ENCODE measurements around the gene TCF4. TPM values are rescaled to one million over a fixed set of nuclear protein-coding genes. Genes with fewer than 3 reads are reported as not detected.

Gene TCF4
- total RNA-seq, 1 experiment from 2014 or later, result 0.42 TPM

GRCh38 chr18:55234366-55235093 lies 353.5 kb downstream of the TCF4 start:
- DNase-seq (ENCODE audit: low read depth, low spot score) (peak; percentile 48), ATAC-seq (peak; percentile 98)
- Histone ChIP-seq H3K27ac (ENCODE audit: low read depth, low read length) (no peak overlapping the region), H2AFZ (ENCODE audit: low read depth, low read length, poor library complexity, severe bottlenecking) (peak overlapping the region; percentile 52), H3K4me1 (ENCODE audit: control insufficient read depth in 1 of 2, insufficient read depth in 2 of 2, low read length in 2 of 2) (no peaks in the 10 kb centered on the region), H3K36me3 (ENCODE audit: control insufficient read depth in 1 of 2, insufficient read depth in 2 of 2, low read length in 2 of 2) (no peaks in the 10 kb centered on the region), H3K4me3 (replicated peaks in 1 of 2; ENCODE audit: low read depth in 1 of 2, low read length in 2 of 2) (no peak overlapping the region), H3K9me3 (ENCODE audit: control insufficient read depth in 1 of 2, insufficient read depth in 1 of 2, low read depth in 1 of 2, low read length in 2 of 2) (no peaks in the 10 kb centered on the region), H3K79me2 (ENCODE audit: insufficient read depth, low read length) (no peaks in the 10 kb centered on the region), H4K20me1 (ENCODE audit: insufficient read depth) (no peaks in the 10 kb centered on the region), H3K4me2 (ENCODE audit: low read length) (no peak overlapping the region; the same call in 1 of the 2 replicates), H3K9me2 (ENCODE audit: insufficient read depth) (no peaks in the 10 kb centered on the region), H3K27me3 (ENCODE audit: insufficient read depth, low read length) (0 out of 2 replicates have a peak, but pooled peaks cover 5% of the 10 kb centered on the region), H3K9ac (ENCODE audit: low read length) (no peak overlapping the region)
- no TSS peak for BruUV-seq (replicated peaks)
- ChIA-PET CTCF (interaction anchor here (0.6 to 1.6 kb wide), 6 partner anchors 11 to 1343 kb away, joined by 3 to 8 read pairs (median 4); no protein-coding TSS in a partner anchor), POLR2A (no interaction called here), RAD21 (ENCODE audit: low non-redundant PET in 1 of 2, low total read pairs in 2 of 2, uncharacterized antibody in 2 of 2, unreplicated experiment in 2 of 2) (interaction anchor here in 1 of 2 experiments (1.1 to 1.2 kb wide), 2 partner anchors 10 to 1330 kb away, joined by 3 read pairs; no protein-coding TSS in a partner anchor)
- intact Hi-C loops (cut with micrococcal nuclease), result loop anchor here (1.0 to 5.0 kb wide), 3 partner anchors 41 to 1342 kb away; no protein-coding TSS in a partner anchor
- TF ChIP-seq YY1 (IDR thresholded peaks at IDR 0.05; ENCODE audit: extremely low read depth, insufficient replicate concordance, low read depth, low read length) (peak; percentile 29), RAD21 (IDR thresholded peaks at IDR 0.05; ENCODE audit: low read depth) (peak; percentile 79), POLR2A (IDR thresholded peaks at IDR 0.05; ENCODE audit: borderline replicate concordance, extremely low read depth, insufficient read depth, insufficient read length) (no peak), CTCF (IDR thresholded peaks at IDR 0.05 in 2 of 3, conservative IDR thresholded peaks at IDR 0.05 in 1 of 3; ENCODE audit: borderline replicate concordance in 1 of 3, insufficient read depth in 1 of 3, low read depth in 2 of 3, low read length in 2 of 3) (peak; percentile 46 to 87 (median 78); a peak in 5 of 6 replicates)

- Histone ChIP-seq H3K4me1 (ENCODE audit: control insufficient read depth in 1 of 2, insufficient read depth in 2 of 2, low read length in 2 of 2) (no peaks in the 10 kb centered on the region), H2AFZ (ENCODE audit: low read depth, low read length, poor library complexity, severe bottlenecking) (no peak overlapping the region), H3K9me2 (ENCODE audit: insufficient read depth) (no peaks in the 10 kb centered on the region), H3K4me2 (ENCODE audit: low read length) (no peak overlapping the region), H3K9ac (ENCODE audit: low read length) (no peak overlapping the region), H3K9me3 (ENCODE audit: control insufficient read depth in 1 of 2, insufficient read depth in 1 of 2, low read depth in 1 of 2, low read length in 2 of 2) (no peaks in the 10 kb centered on the region), H3K36me3 (ENCODE audit: control insufficient read depth in 1 of 2, insufficient read depth in 2 of 2, low read length in 2 of 2) (no peaks in the 10 kb centered on the region), H3K4me3 (replicated peaks in 1 of 2; ENCODE audit: low read depth in 1 of 2, low read length in 2 of 2) (no peak overlapping the region), H3K27me3 (ENCODE audit: insufficient read depth, low read length) (0 out of 2 replicates have a peak, but pooled peaks cover 4% of the 10 kb centered on the region), H3K79me2 (ENCODE audit: insufficient read depth, low read length) (no peaks in the 10 kb centered on the region), H3K27ac (ENCODE audit: low read depth, low read length) (no peak overlapping the region), H4K20me1 (ENCODE audit: insufficient read depth) (no peaks in the 10 kb centered on the region)
- intact Hi-C loops (cut with micrococcal nuclease), result loop anchor here (1.0 to 5.0 kb wide), 3 partner anchors 41 to 1342 kb away; no protein-coding TSS in a partner anchor
- no peak for ATAC-seq
- POLR2A ChIA-PET, result no interaction called here
- TF ChIP-seq REST (IDR thresholded peaks at IDR 0.05; ENCODE audit: low read depth) (no peak), EZH2 (IDR thresholded peaks at IDR 0.05) (no peak)
- no peak for DNase-seq (ENCODE audit: low read depth, low spot score)
- BruUV-seq (replicated peaks), result no TSS peak
- CTCF ChIA-PET, result interaction anchor here (0.6 to 1.6 kb wide), 3 partner anchors 42 to 1344 kb away, joined by 3 to 8 read pairs (median 4); no protein-coding TSS in a partner anchor
- RAD21 ChIA-PET (ENCODE audit: low non-redundant PET in 1 of 2, low total read pairs in 2 of 2, uncharacterized antibody in 2 of 2, unreplicated experiment in 2 of 2), result interaction anchor here in 1 of 2 experiments (1.2 kb wide), 1 partner anchor 1331 kb away, joined by 3 read pairs; no protein-coding TSS in a partner anchor
These were observed 354.1 kb downstream of the TCF4 start for GRCh38 chr18:55233857-55234256.
